NT2/D1 (cell line): ENCODE results near the gene MYB.

Experiments used
- YY1 ChIP-seq: IDR thresholded peaks from 2 replicates; pipeline ENCODE4 v1.6.1; 2011; ENCODE audit not compliant: insufficient read length, insufficient read depth
- ZNF274 ChIP-seq: IDR thresholded peaks from 2 replicates; pipeline ENCODE4 v1.6.1; 2011; ENCODE audit warnings: mild to moderate bottlenecking, low read depth, low read length

GRCh38 chr6:135226537-135226936 lies 45.4 kb downstream of the MYB start:
- no peak for TF ChIP-seq ZNF274
- TF ChIP-seq YY1, result no peak
